ENCODE measurements around the gene SIX4. TPM values are rescaled to one million over a fixed set of nuclear protein-coding genes. Genes with fewer than 3 reads are reported as not detected.

Gene SIX4
- total RNA-seq, 1 experiment from 2014 or later = 4.1 TPM

Other genes starting within 250 kb of the SIX4 start
- not detected in 2 replicates for gene C14orf39, start 238.3 kb downstream of the SIX4 start, total RNA-seq (2014; rRNA removed; shearing (Covaris generic))
- not detected in 2 replicates for gene SIX6, start 215.2 kb downstream of the SIX4 start, total RNA-seq (2014; rRNA removed; shearing (Covaris generic))
- 6.7 and 7.7 TPM in 2 replicates for gene SIX1, start 74.9 kb downstream of the SIX4 start, total RNA-seq (2014; rRNA removed; shearing (Covaris generic))
- gene MNAT1, start 10.4 kb upstream of the SIX4 start, total RNA-seq (2014; rRNA removed; shearing (Covaris generic)) = 56.9 and 75.5 TPM in 2 replicates